ENCODE measurements around the gene NPHP1. TPM values are rescaled to one million over a fixed set of nuclear protein-coding genes. Genes with fewer than 3 reads are reported as not detected.
"Not testable (repeated sequence)": the region's sequence is repeated elsewhere in the genome, so short reads cannot be mapped to it uniquely, and the experiment has no call there.

NPHP1 gene
- total and polyA plus RNA-seq, 2 donors (not counting 1 experiment from before 2014, with no cell fraction given), result 2.4 TPM

GRCh38 chr2:110245488-110246435 lies 40.9 kb upstream of the NPHP1 start:
- WGBS (ENCODE audit: insufficient coverage), result no CpG with 5 or more reads among the region's 89 CpGs
- H3K4me1 Mint-ChIP-seq, result not testable (repeated sequence)

DNA sequence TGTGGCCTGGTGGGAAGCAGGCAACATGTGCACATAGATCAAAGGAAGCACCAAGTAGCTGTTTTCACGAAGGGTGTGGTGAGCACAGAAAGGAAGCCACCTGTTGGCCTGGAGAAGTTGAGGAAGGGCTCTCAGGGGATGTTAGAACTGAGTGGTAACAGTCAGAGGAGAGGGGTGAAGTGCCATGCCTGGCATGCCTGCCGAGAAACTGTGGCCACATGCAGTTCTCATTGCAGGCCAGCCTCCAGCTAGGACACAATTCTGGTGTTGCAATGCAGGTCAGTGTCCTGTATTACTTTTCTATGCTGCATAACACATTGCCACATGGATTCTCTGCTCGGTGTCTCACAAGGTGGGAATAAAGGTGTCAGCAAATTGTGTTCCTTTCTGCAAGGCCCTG lies 38.5 kb upstream of the NPHP1 start:
- H3K27me3 ChIP-seq (replicated peaks in 1 of 4; ENCODE audit: control extremely low read depth in 1 of 4, control insufficient read depth in 3 of 4, insufficient read depth in 4 of 4, low read length in 3 of 4); DNase-seq; H3K4me2 ChIP-seq (replicated peaks; ENCODE audit: low read depth, low read length, poor library complexity, severe bottlenecking); H3K27ac Mint-ChIP-seq; H3K79me2 ChIP-seq (ENCODE audit: control insufficient read depth, insufficient read depth, low read length); H3K27ac ChIP-seq (ENCODE audit: low read length in 2 of 2); H3K4me1 ChIP-seq (ENCODE audit: control insufficient read depth in 2 of 2, insufficient read depth in 2 of 2, low read length in 2 of 2); ATAC-seq (ENCODE audit: low read depth); POLR2A ChIA-PET; H3K9ac ChIP-seq (ENCODE audit: low read length); H3K4me3 ChIP-seq (ENCODE audit: control extremely low read depth in 1 of 5, extremely low read depth in 1 of 5, insufficient read depth in 1 of 5, low read depth in 2 of 5, low read length in 4 of 5); intact Hi-C loops (cut with micrococcal nuclease); H3K9me3 Mint-ChIP-seq (ENCODE audit: insufficient read depth); H3K4me1 Mint-ChIP-seq; H4K20me1 ChIP-seq (ENCODE audit: control insufficient read depth, insufficient read depth, low read length, poor library complexity, severe bottlenecking); H3K27me3 Mint-ChIP-seq; CTCF ChIA-PET; H3K4me3 Mint-ChIP-seq; H3K9me3 ChIP-seq (ENCODE audit: control extremely low read depth in 1 of 3, control insufficient read depth in 2 of 3, insufficient read depth in 1 of 3, low read length in 2 of 3); H2AFZ ChIP-seq (ENCODE audit: insufficient read depth, low read depth, low read length, poor library complexity, severe bottlenecking); H3K36me3 ChIP-seq (replicated peaks in 1 of 2; ENCODE audit: control extremely low read depth in 1 of 2, control insufficient read depth in 1 of 2, extremely low read depth in 1 of 2, insufficient read depth in 2 of 2, low read length in 1 of 2): not testable (repeated sequence)
- WGBS (ENCODE audit: insufficient coverage), result no CpG with 5 or more reads among the region's 3 CpGs

More at GRCh38 chr2:110245488-110246435, 40.9 kb upstream of the NPHP1 start:
- H3K27me3 Mint-ChIP-seq; H3K4me3 ChIP-seq (ENCODE audit: control extremely low read depth in 1 of 5, extremely low read depth in 1 of 5, insufficient read depth in 1 of 5, low read depth in 2 of 5, low read length in 4 of 5); H3K36me3 ChIP-seq (replicated peaks in 1 of 2; ENCODE audit: control extremely low read depth in 1 of 2, control insufficient read depth in 1 of 2, extremely low read depth in 1 of 2, insufficient read depth in 2 of 2, low read length in 1 of 2); POLR2A ChIA-PET; H3K4me1 ChIP-seq (ENCODE audit: control insufficient read depth in 2 of 2, insufficient read depth in 2 of 2, low read length in 2 of 2); H3K79me2 ChIP-seq (ENCODE audit: control insufficient read depth, insufficient read depth, low read length); H3K27ac Mint-ChIP-seq; H3K27ac ChIP-seq (ENCODE audit: low read length in 2 of 2); H3K4me3 Mint-ChIP-seq; H3K9ac ChIP-seq (ENCODE audit: low read length); H3K9me3 ChIP-seq (ENCODE audit: control extremely low read depth in 1 of 3, control insufficient read depth in 2 of 3, insufficient read depth in 1 of 3, low read length in 2 of 3); CTCF ChIA-PET; H3K9me3 Mint-ChIP-seq (ENCODE audit: insufficient read depth); DNase-seq; H3K4me2 ChIP-seq (replicated peaks; ENCODE audit: low read depth, low read length, poor library complexity, severe bottlenecking); H3K27me3 ChIP-seq (replicated peaks in 1 of 4; ENCODE audit: control extremely low read depth in 1 of 4, control insufficient read depth in 3 of 4, insufficient read depth in 4 of 4, low read length in 3 of 4); H2AFZ ChIP-seq (ENCODE audit: insufficient read depth, low read depth, low read length, poor library complexity, severe bottlenecking); H4K20me1 ChIP-seq (ENCODE audit: control insufficient read depth, insufficient read depth, low read length, poor library complexity, severe bottlenecking); ATAC-seq (ENCODE audit: low read depth); intact Hi-C loops (cut with micrococcal nuclease): not testable (repeated sequence)

GRCh38 chr2:110234514-110234913 lies 29.7 kb upstream of the NPHP1 start:
- POLR2A ChIA-PET; ATAC-seq (ENCODE audit: low read depth): not testable (repeated sequence)
- WGBS (ENCODE audit: insufficient coverage), result no CpG with 5 or more reads among the region's 5 CpGs

GRCh38 chr2:110229886-110230285 lies 25.1 kb upstream of the NPHP1 start:
- H3K27me3 ChIP-seq (replicated peaks in 1 of 4; ENCODE audit: control extremely low read depth in 1 of 4, control insufficient read depth in 3 of 4, insufficient read depth in 4 of 4, low read length in 3 of 4); H3K4me1 ChIP-seq (ENCODE audit: control insufficient read depth in 2 of 2, insufficient read depth in 2 of 2, low read length in 2 of 2); POLR2A ChIA-PET; H3K9ac ChIP-seq (ENCODE audit: low read length); H3K36me3 ChIP-seq (replicated peaks in 1 of 2; ENCODE audit: control extremely low read depth in 1 of 2, control insufficient read depth in 1 of 2, extremely low read depth in 1 of 2, insufficient read depth in 2 of 2, low read length in 1 of 2); intact Hi-C loops (cut with micrococcal nuclease); H3K27ac Mint-ChIP-seq; H2AFZ ChIP-seq (ENCODE audit: insufficient read depth, low read depth, low read length, poor library complexity, severe bottlenecking); H3K27ac ChIP-seq (ENCODE audit: low read length in 2 of 2); H3K79me2 ChIP-seq (ENCODE audit: control insufficient read depth, insufficient read depth, low read length); DNase-seq; H3K4me3 ChIP-seq (ENCODE audit: control extremely low read depth in 1 of 5, extremely low read depth in 1 of 5, insufficient read depth in 1 of 5, low read depth in 2 of 5, low read length in 4 of 5); H3K9me3 Mint-ChIP-seq (ENCODE audit: insufficient read depth); ATAC-seq (ENCODE audit: low read depth); H3K4me2 ChIP-seq (replicated peaks; ENCODE audit: low read depth, low read length, poor library complexity, severe bottlenecking); H3K9me3 ChIP-seq (ENCODE audit: control extremely low read depth in 1 of 3, control insufficient read depth in 2 of 3, insufficient read depth in 1 of 3, low read length in 2 of 3); CTCF ChIA-PET; H3K4me3 Mint-ChIP-seq; H4K20me1 ChIP-seq (ENCODE audit: control insufficient read depth, insufficient read depth, low read length, poor library complexity, severe bottlenecking); H3K4me1 Mint-ChIP-seq: not testable (repeated sequence)
- H3K27me3 Mint-ChIP-seq, result peaks cover 13% of the 10 kb centered on the region
- WGBS (ENCODE audit: insufficient coverage), result no CpG with 5 or more reads among the region's 1 CpG

More at GRCh38 chr2:110234514-110234913, 29.7 kb upstream of the NPHP1 start:
- H3K27me3 ChIP-seq (replicated peaks in 1 of 4; ENCODE audit: control extremely low read depth in 1 of 4, control insufficient read depth in 3 of 4, insufficient read depth in 4 of 4, low read length in 3 of 4); H3K4me3 Mint-ChIP-seq; H3K79me2 ChIP-seq (ENCODE audit: control insufficient read depth, insufficient read depth, low read length); H2AFZ ChIP-seq (ENCODE audit: insufficient read depth, low read depth, low read length, poor library complexity, severe bottlenecking); H3K4me1 Mint-ChIP-seq; H4K20me1 ChIP-seq (ENCODE audit: control insufficient read depth, insufficient read depth, low read length, poor library complexity, severe bottlenecking); H3K9ac ChIP-seq (ENCODE audit: low read length); DNase-seq; H3K27ac ChIP-seq (ENCODE audit: low read length in 2 of 2); H3K9me3 ChIP-seq (ENCODE audit: control extremely low read depth in 1 of 3, control insufficient read depth in 2 of 3, insufficient read depth in 1 of 3, low read length in 2 of 3); H3K27ac Mint-ChIP-seq; CTCF ChIA-PET; H3K4me3 ChIP-seq (ENCODE audit: control extremely low read depth in 1 of 5, extremely low read depth in 1 of 5, insufficient read depth in 1 of 5, low read depth in 2 of 5, low read length in 4 of 5); intact Hi-C loops (cut with micrococcal nuclease); H3K27me3 Mint-ChIP-seq; H3K9me3 Mint-ChIP-seq (ENCODE audit: insufficient read depth); H3K4me1 ChIP-seq (ENCODE audit: control insufficient read depth in 2 of 2, insufficient read depth in 2 of 2, low read length in 2 of 2); H3K4me2 ChIP-seq (replicated peaks; ENCODE audit: low read depth, low read length, poor library complexity, severe bottlenecking); H3K36me3 ChIP-seq (replicated peaks in 1 of 2; ENCODE audit: control extremely low read depth in 1 of 2, control insufficient read depth in 1 of 2, extremely low read depth in 1 of 2, insufficient read depth in 2 of 2, low read length in 1 of 2): not testable (repeated sequence)
